ENCODE results near the gene ACOX2. TPM values are rescaled to one million over a fixed set of nuclear protein-coding genes. Genes with fewer than 3 reads are reported as not detected.
A peak's percentile ranks its signal among the peaks of the same experiment; 100 is the strongest.
"Not testable (repeated sequence)": the region's sequence is repeated elsewhere in the genome, so short reads cannot be mapped to it uniquely, and the experiment has no call there.

Gene ACOX2
- polyA plus RNA-seq, 12 donors, result 19.4 to 36.0 (median 26.6) TPM; not detected in 1

- no peak for DNase-seq
Measured at GRCh38 chr3:58537412-58538301, 667 bp upstream of the ACOX2 start.

GRCh38 chr3:58535531-58536500, 1.2 kb downstream of the ACOX2 start:
- no peak for DNase-seq

DNA sequence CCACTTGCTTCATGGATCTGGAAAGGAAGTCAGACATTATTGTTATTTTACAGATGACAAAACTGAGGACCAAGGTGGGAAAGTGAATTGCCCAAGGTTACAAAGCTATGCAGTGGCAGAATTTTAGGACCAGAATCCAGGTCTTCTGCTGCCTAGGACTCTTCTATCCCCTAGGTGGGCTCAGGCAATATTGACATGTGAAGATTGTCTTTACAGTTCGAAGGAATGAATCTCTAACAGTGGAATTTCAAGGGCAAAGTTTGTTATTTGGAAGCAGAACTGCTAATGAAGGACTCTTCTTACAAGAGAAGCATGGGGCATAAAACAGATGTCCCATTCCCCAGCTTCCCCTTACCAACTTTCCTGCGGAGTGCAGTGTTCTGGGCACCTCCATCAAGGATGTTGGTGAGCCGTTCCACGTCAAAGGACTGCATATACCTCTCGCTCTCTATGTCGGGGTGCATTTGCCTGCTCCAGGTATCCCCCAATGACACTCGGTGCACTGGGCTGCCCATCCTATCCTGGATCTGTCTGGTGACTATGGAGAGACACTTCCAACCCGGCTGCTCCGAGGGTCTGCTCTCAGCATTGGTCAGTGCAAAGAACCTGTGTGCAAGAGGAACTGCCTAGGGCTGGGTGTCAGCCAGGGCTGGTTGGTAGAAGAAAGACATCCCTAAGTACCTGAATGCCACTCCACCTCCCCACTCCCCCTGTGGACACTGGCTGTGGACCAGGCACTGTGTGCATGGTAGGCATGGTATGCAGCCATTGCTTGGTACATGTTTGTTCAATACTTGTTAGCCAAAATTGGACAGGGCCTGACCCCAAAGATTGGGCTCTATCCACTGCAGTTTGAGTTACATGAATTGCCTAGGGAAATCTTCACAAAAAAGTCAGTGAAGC, 2.1 kb downstream of the ACOX2 start:
- no peak for DNase-seq

GRCh38 chr3:58532794-58533220, 4.2 kb downstream of the ACOX2 start:
- DNase-seq, result peak; percentile 61

GRCh38 chr3:58531956-58532355, 5.0 kb downstream of the ACOX2 start:
- no peak for DNase-seq

GRCh38 chr3:58531555-58531954, 5.4 kb downstream of the ACOX2 start:
- DNase-seq, result no peak

DNA sequence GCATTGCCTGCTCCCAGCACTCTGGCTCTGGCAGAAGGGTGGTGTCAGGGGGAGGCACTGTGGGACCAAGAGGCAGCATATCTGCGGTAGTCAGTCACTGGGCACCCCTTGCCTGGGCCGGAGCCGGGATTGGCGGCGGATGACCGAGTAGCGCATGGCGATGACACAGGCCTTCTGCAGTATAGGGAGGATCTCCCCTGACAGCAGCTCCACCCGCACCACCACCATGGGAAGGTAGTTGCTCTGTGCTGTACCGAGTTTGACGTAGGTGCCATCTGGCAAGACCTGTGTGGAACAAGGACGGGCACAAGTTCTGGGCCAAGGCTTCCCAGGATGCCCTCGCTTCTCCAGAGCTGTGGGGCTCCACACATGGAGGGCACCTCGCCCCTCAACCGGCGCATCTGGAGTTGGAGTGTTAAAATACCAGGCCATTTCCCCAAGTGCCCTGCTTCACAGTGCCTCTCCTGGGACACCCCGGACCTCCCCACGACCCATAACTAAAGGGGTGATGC, 6.6 kb downstream of the ACOX2 start:
- DNase-seq, result no peak

DNA sequence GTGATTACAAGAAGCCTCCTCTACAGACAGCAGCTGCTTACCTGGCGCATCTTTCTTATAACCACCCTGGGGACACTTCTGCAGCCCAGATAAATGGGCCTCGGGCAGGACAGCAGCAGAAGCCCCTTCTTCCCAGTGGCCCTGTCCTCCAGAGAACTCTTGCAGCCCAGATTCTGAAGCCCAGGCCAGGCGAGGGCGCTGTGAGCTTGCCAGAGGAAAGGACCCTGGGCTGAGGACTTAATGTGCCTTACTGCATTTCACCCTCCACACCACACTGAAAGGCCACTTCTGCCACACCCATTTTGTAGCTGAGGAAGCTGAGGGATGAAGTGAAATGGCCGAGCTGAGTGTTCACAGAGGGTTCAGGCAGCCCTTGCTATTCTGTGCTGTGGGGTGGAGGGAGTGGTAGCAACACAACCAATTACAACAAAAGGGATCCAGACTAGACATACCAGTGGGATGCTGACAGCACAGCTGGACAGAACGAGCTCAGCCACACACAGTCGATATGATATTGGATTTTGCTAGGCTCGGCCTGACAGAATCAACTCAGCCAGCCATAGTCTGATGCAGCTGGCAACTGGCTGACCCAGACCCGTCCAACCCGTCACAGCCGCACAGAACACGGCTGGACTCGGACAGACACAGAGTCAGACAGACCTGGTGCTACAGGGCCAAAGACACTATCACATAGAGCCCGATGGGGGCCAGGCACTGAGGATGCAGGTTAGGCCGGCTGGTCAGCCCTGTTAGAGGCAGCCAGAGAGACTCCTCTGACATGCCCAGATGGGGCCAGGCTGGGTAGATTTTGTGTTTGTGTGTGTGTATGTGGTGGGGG, 7.3 kb downstream of the ACOX2 start:
- DNase-seq, result no peak

GRCh38 chr3:58528629-58529028, 8.4 kb downstream of the ACOX2 start:
- no peak for DNase-seq

DNA sequence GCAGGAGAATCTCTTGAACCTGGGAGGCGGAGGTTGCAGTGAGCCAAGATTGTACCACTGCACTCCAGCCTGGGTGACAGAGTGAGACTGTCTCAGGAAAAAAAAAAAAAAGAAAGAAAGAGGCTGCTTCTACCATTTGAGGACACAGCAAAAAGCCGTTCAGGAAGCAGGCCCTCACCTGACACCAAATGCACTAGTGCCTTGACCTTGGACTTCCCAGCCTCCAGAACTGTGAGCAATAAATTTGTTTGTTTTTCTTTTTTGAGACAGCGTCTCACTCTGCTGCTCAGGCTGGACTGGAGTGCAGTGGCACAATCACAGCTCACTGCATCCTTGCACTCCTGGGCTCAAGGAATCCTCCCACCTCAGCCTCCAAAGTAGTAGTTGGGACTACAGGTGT, 9.6 kb downstream of the ACOX2 start:
- DNase-seq, result not testable (repeated sequence)

GRCh38 chr3:58526515-58526957, 10.5 kb downstream of the ACOX2 start:
- no peak for DNase-seq

DNA sequence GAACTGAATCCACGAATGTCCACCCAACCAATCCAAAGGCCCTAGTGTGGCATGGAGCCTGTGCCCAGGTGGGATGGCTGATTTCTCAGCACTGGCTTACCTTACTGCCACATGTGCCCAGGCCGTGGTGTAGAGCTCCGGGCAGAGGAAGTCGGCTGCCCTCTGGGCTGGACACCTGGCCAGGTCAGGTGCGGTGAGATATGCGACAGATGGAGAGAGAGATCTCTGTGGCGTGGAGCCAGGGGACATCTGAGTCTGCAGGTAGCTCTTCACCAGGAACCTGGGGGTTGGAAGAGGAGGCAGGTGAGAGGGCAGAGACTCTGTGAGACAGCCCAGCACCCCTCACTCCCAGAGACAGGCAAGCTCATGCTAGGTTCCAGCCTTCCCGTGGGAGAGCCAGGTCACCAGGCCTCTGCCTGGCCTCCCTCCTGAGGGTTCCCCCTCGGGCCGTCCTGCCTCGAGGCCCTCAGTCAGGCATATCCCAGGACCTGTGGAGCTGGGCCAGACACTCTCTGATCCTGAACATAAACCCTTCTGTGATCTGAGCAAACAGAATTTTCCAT, 12.6 kb downstream of the ACOX2 start:
- no peak for DNase-seq

DNA sequence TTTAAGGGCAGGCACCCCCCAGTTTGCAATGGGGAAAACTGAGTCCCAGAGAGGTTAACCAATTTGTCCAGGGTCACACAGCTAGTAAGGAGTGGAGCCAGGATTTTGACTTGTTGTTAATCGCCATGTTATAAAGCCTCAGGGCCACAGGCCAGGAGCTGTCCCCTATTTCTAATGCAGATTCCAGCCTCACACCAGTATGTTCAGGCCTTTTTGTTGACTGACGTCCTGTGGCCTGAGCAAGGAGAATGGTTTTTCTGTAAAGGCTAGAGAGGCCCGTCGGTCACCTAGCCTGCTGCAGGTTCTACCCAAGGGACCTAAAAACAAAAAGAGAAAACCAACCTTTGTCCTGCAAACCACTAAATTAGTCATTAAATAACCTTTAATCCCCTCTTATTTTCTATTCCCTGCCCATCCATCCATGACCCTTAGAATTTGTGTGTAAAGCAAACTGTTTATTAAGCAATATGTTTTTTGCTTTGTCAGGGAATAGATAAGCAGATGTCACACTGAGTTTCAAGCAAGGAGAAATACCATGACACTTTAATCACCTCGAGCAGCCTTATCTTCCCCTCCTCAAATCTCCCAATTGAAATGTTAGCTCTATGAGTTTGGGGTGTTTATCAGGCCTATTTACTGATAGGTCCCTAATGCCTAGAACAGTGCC, 14.1 kb downstream of the ACOX2 start:
- no peak for DNase-seq

DNA sequence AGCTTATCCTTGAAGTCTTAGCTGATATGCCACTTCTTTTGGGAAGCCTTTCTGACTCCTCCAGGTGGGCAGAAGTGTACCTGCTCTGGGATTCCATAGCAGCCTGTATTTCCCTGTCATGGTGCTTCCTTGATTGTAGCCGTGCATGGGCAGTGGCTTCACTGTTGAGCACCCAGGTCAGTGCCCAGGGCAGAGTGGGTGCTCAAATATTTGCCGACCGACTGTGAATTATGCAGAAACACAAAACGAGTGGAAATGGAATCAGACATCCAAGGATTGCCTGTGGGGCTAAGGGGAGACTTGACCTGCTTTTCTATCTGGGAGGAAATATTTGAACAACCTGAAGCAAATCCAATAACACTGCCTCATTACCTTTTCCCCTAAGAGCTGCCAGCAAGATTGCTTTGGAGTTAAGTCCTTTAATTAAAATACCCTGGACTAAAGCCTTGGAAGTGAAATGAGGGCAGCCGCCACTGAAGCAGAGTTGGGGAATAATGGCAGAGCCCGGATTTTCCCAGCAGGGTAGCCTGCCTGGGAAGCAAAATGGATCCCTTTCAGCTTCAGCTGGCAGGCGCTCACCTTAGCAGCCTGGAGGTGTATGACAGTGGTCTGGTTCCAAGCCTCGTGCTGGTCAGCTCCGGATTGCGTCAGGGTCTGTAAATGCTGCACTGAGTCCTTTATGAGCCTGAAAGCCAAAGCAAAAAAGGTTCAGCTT, 14.9 kb downstream of the ACOX2 start:
- DNase-seq, result no peak

- no peak for DNase-seq
Measured at GRCh38 chr3:58521336-58521670, 15.7 kb downstream of the ACOX2 start.

GRCh38 chr3:58520403-58521335, 16.3 kb downstream of the ACOX2 start:
- DNase-seq, result no peak

- no peak for DNase-seq
Measured at GRCh38 chr3:58519668-58520402, 17.2 kb downstream of the ACOX2 start.

All from muscle of arm (tissue), 12 donors.